HepG2 (cell line): ENCODE measurements around the gene IFNK. TPM values are rescaled to one million over a fixed set of nuclear protein-coding genes. Genes with fewer than 3 reads are reported as not detected.

ENCODE experiments used
- ATAC-seq: fragments of 200-7000 bp; cut with Tn5 transposase; 3 replicates; pipeline ENCODE4 v1.9.1; 2020; ENCODE audit warnings: mild to moderate bottlenecking, moderate library complexity
- BruUV-seq: library from RNA; stranded (reverse); fragments of 400-500 nt; replicated peaks from 2 replicates; lab custom pipeline; 2021; lab: Mats Ljungman, UMichigan
- CTCF ChIA-PET: fragments of 300-600 bp; formaldehyde crosslinking; extraction: SDS; loops from one replicate; lab custom pipeline; 2021; ENCODE audit warnings: low total read pairs, inconsistent platforms, low intra/inter-chr PET ratio; lab: Yijun Ruan, JAX
- POLR2A ChIA-PET: fragments of 350-600 bp; sonication (Branson Sonifier 250); formaldehyde crosslinking; loops from one replicate; lab custom pipeline; 2020; ENCODE audit warnings: antibody characterized with exemption, inconsistent platforms; lab: Yijun Ruan, JAX
- DNase-seq: peaks from one replicate; pipeline ENCODE4 v3.0.0-alpha.2; 2015; ENCODE audit warnings: low spot score
- FAIRE-seq: peaks from 3 replicates; lab custom pipeline; 2011; peaks lifted over from hg19 to GRCh38; lab: Jason Lieb, UNC
- H2AFZ ChIP-seq: one replicate; pipeline ENCODE4 v1.6.1; 2011; ENCODE audit warnings: low read length, inconsistent platforms
- H3K27ac ChIP-seq: fragments of 300-600 bp; 3 replicates; pipeline ENCODE4 v1.8.0; 2011; ENCODE audit warnings: mixed run types, mild to moderate bottlenecking, mixed read lengths, low read length, inconsistent platforms; ENCODE audit not compliant: insufficient read depth; ENCODE audit errors: extremely low read length
- H3K27me3 ChIP-seq, 2 experiments: fragments of 200-600 bp in 1 of 2; 2 replicates in 1 of 2; 3 replicates in 1 of 2; pipeline versions ENCODE4 v1.6.0 to v1.8.0; 2011; ENCODE audit warnings: low read length in 2 of 2, mild to moderate bottlenecking in 2 of 2, moderate library complexity in 2 of 2, inconsistent platforms in 1 of 2; ENCODE audit not compliant: insufficient read depth in 2 of 2, control insufficient read depth in 1 of 2
- H3K36me3 ChIP-seq, 2 experiments: fragments of 200-600 bp in 1 of 2; replicated peaks in 1 of 2; 2 replicates in 1 of 2; 3 replicates in 1 of 2; pipeline versions ENCODE4 v1.5.1 to v1.8.0; 2011; ENCODE audit warnings: low read length in 2 of 2, inconsistent platforms in 1 of 2; ENCODE audit not compliant: insufficient read depth in 2 of 2, control insufficient read depth in 1 of 2
- H3K4me1 ChIP-seq: 2 replicates; pipeline ENCODE4 v1.5.1; 2012; ENCODE audit warnings: low read length, inconsistent platforms; ENCODE audit not compliant: insufficient read depth
- H3K4me2 ChIP-seq: 2 replicates; pipeline ENCODE4 v1.6.0; 2011; ENCODE audit warnings: low read depth, low read length, inconsistent platforms
- H3K4me3 ChIP-seq, 3 experiments: fragments of 200-600 bp in 1 of 3; sonication (generic), shearing (Covaris generic) in 1 of 3; replicated peaks in 1 of 3; 2 replicates each; pipeline ENCODE4 v1.5.1; 2011 to 2016; ENCODE audit warnings: low read length in 3 of 3, inconsistent platforms in 2 of 3, low read depth in 2 of 3, mild to moderate bottlenecking in 2 of 3, control low read depth in 1 of 3, mixed read lengths in 1 of 3; ENCODE audit not compliant: insufficient read depth in 1 of 3
- H3K79me2 ChIP-seq: one replicate; pipeline ENCODE4 v1.6.1; 2011; ENCODE audit warnings: low read length, inconsistent platforms; ENCODE audit not compliant: insufficient read depth
- H3K9ac ChIP-seq: 2 replicates; pipeline ENCODE4 v1.6.0; 2011; ENCODE audit warnings: mild to moderate bottlenecking, low read depth, low read length, inconsistent platforms; ENCODE audit not compliant: insufficient read depth
- H3K9me3 ChIP-seq: 2 replicates; pipeline ENCODE4 v1.5.1; 2012; ENCODE audit warnings: mild to moderate bottlenecking, low read length
- H4K20me1 ChIP-seq: 2 replicates; pipeline ENCODE4 v1.6.0; 2011; ENCODE audit warnings: inconsistent platforms, mild to moderate bottlenecking, low read length, moderate library complexity; ENCODE audit not compliant: insufficient read depth
- ETS1 ChIP-seq: sonication (generic); formaldehyde crosslinking; IDR thresholded peaks from 2 replicates; pipeline ENCODE4 v1.4.0; 2020; ENCODE audit warnings: missing genetic modification reagents
- FOXK1 ChIP-seq: sonication (generic); formaldehyde crosslinking; IDR thresholded peaks from 2 replicates; pipeline ENCODE4 v1.4.0; 2020; ENCODE audit warnings: low read depth, missing genetic modification reagents, borderline replicate concordance
- IKZF4 ChIP-seq: sonication (generic); formaldehyde crosslinking; IDR thresholded peaks from 2 replicates; pipeline ENCODE4 v1.5.1; 2020; ENCODE audit warnings: borderline replicate concordance, mild to moderate bottlenecking, low read depth, missing genetic modification reagents; ENCODE audit errors: not compliant biosample characterization
- MEF2D ChIP-seq: sonication (generic); formaldehyde crosslinking; IDR thresholded peaks from 2 replicates; pipeline ENCODE4 v1.5.1; 2020; ENCODE audit warnings: mild to moderate bottlenecking, missing genetic modification reagents
- MLXIP ChIP-seq: sonication (generic); formaldehyde crosslinking; IDR thresholded peaks from 2 replicates; pipeline ENCODE4 v1.9.0; 2021; ENCODE audit warnings: missing genetic modification reagents, borderline replicate concordance
- PCBP1 ChIP-seq: fragments of 200-400 bp; formaldehyde crosslinking; IDR thresholded peaks from 2 replicates; pipeline ENCODE4 v1.6.1; 2017; ENCODE audit warnings: mild to moderate bottlenecking, low read depth, low read length, borderline replicate concordance
- PLSCR1 ChIP-seq: sonication (generic); formaldehyde crosslinking; IDR thresholded peaks from 2 replicates; pipeline ENCODE4 v1.5.0; 2020; ENCODE audit warnings: missing genetic modification reagents, mild to moderate bottlenecking, borderline replicate concordance
- RAD51 ChIP-seq: fragments of 450-650 bp; IDR thresholded peaks from 2 replicates; pipeline ENCODE4 v1.6.1; 2016; ENCODE audit warnings: borderline replicate concordance
- RELA ChIP-seq: sonication (generic); formaldehyde crosslinking; IDR thresholded peaks from 2 replicates; pipeline ENCODE4 v1.4.0; 2020; ENCODE audit warnings: missing genetic modification reagents
- SAP130 ChIP-seq: IDR thresholded peaks from 2 replicates; pipeline ENCODE4 v1.6.1; 2016; ENCODE audit warnings: low read depth
- SSRP1 ChIP-seq: IDR thresholded peaks from 2 replicates; pipeline ENCODE4 v1.6.1; 2016; ENCODE audit warnings: control low read depth
- U2AF1 ChIP-seq: fragments of 200-400 bp; formaldehyde crosslinking; optimal IDR thresholded peaks from 2 replicates; pipeline ENCODE3; 2017; ENCODE audit warnings: mild to moderate bottlenecking, low read depth, low read length
- ZBTB7B ChIP-seq: sonication (generic); formaldehyde crosslinking; IDR thresholded peaks from 2 replicates; pipeline ENCODE4 v1.4.0; 2020; ENCODE audit warnings: missing genetic modification reagents
- ZIK1 ChIP-seq: sonication (generic); formaldehyde crosslinking; IDR thresholded peaks from 2 replicates; pipeline ENCODE4 v1.5.0; 2020; ENCODE audit warnings: mild to moderate bottlenecking, low read depth, missing genetic modification reagents, borderline replicate concordance
- ZNF20 ChIP-seq: sonication (generic); formaldehyde crosslinking; IDR thresholded peaks from 2 replicates; pipeline ENCODE4 v1.4.0; 2020; ENCODE audit warnings: mild to moderate bottlenecking, moderate library complexity, missing genetic modification reagents
- ZNF335 ChIP-seq: sonication (generic); formaldehyde crosslinking; IDR thresholded peaks from 2 replicates; pipeline ENCODE4 v1.4.0; 2020; ENCODE audit warnings: missing genetic modification reagents
- ZNF451 ChIP-seq: sonication (generic); formaldehyde crosslinking; IDR thresholded peaks from 2 replicates; pipeline ENCODE4 v1.5.0; 2020; ENCODE audit warnings: mild to moderate bottlenecking, missing genetic modification reagents
- in situ Hi-C: cut with HindIII; loops from 2 replicates; pipeline ENCODE4 v1.10.0; 2017; ENCODE audit warnings: low pct_unique_long_range_greater_than_20kb; ENCODE audit not compliant: extremely low pct_ligation_motif_present
- intact Hi-C: fragments of 100-400 bp; cut with micrococcal nuclease; formaldehyde crosslinking; loops from one replicate; pipeline ENCODE4 v1.10.0; 2022; ENCODE audit not compliant: unreplicated experiment
- polyA plus RNA-seq, 8 experiments: library from polyadenylated mRNA; depleted of rRNA in 3 of 8; stranded (reverse) in 7 of 8; unstranded in 1 of 8; fragments of >200 nt; fragmentation: Illumina TruSeq in 4 of 8; extraction: Trizol in 4 of 8; gene quantifications; 2 replicates each; pipeline versions ENCODE4 v1.2.1 to v1.2.3, GENCODE V29; 2011 to 2016; ENCODE audit warnings: low read depth in 4 of 8, missing spikeins in 1 of 8, mixed read lengths in 1 of 8; ENCODE audit not compliant: insufficient read depth in 1 of 8
- total RNA-seq, 5 experiments: library from RNA; depleted of rRNA; stranded (reverse); fragments of >200 nt; fragmentation: Illumina TruSeq; extraction: Trizol; gene quantifications; 2 replicates each; pipeline ENCODE4 v1.2.3, GENCODE V29; 2016; ENCODE audit warnings: low read depth in 1 of 5

IFNK gene
- total and polyA plus RNA-seq, 2 of the 13 experiments (the other 11 are each of a cell fraction or from before 2014, with no cell fraction given), result not detected

- CTCF ChIA-PET, result no interaction called here
- no peak for ATAC-seq
Measured at GRCh38 chr9:27558307-27558706, 34.2 kb downstream of the IFNK start.

More at GRCh38 chr9:27558307-27558706, 34.2 kb downstream of the IFNK start:
- Histone ChIP-seq H3K27me3 (no peaks in the 10 kb centered on the region), H3K79me2 (no peaks in the 10 kb centered on the region), H3K4me1 (no peaks in the 10 kb centered on the region), H4K20me1 (no peaks in the 10 kb centered on the region), H3K9ac (no peak overlapping the region), H3K9me3 (no peaks in the 10 kb centered on the region), H3K27ac (no peak overlapping the region), H3K4me2 (no peak overlapping the region), H2AFZ (no peak overlapping the region), H3K4me3 (no peak overlapping the region), H3K36me3 (peaks cover 0 to 6% of the 10 kb centered on the region in 2 experiments; a peak in 1 of 5 replicates)
- POLR2A ChIA-PET, result no interaction called here
- no peak for TF ChIP-seq ETS1 (CRISPR knock-in tag)
- no peak for TF ChIP-seq RELA
- TF ChIP-seq MLXIP, result no peak
- no peak for TF ChIP-seq ZNF20 (CRISPR knock-in tag)
- TF ChIP-seq SSRP1 (CRISPR knock-in tag), result no peak
- no peak for TF ChIP-seq FOXK1 (CRISPR knock-in tag)
- no peak for TF ChIP-seq PCBP1
- TF ChIP-seq ZNF451 (CRISPR knock-in tag), result no peak
- no peak for TF ChIP-seq PLSCR1
- no peak for TF ChIP-seq ZBTB7B (CRISPR knock-in tag)
- TF ChIP-seq SAP130 (CRISPR knock-in tag), result no peak
- TF ChIP-seq ZIK1 (CRISPR knock-in tag), result no peak
- TF ChIP-seq ZNF335 (CRISPR knock-in tag), result no peak
- TF ChIP-seq RAD51, result no peak
- TF ChIP-seq IKZF4, result no peak
- no peak for TF ChIP-seq MEF2D
- TF ChIP-seq U2AF1, result no peak
- DNase-seq (no peak), FAIRE-seq (no peak)
- BruUV-seq, result no TSS peak
- intact Hi-C loops, result no loop called here
- in situ Hi-C loops, result no loop called here
